K562 (cell line): ENCODE data around the gene METAP1. TPM values are rescaled to one million over a fixed set of nuclear protein-coding genes. Genes with fewer than 3 reads are reported as not detected.

ENCODE experiments used
- ATAC-seq: fragments of 200-7000 bp; cut with Tn5 transposase; 3 replicates; pipeline ENCODE4 v1.9.1; 2020; ENCODE audit warnings: moderate library complexity
- BruUV-seq: library from RNA; stranded (reverse); fragments of 400-500 nt; replicated peaks from 2 replicates; lab custom pipeline; 2021; lab: Mats Ljungman, UMichigan
- CTCF ChIA-PET: fragments of 300-600 bp; formaldehyde crosslinking; extraction: SDS; loops from one replicate; lab custom pipeline; 2021; ENCODE audit warnings: low intra/inter-chr PET ratio; lab: Yijun Ruan, JAX
- POLR2A ChIA-PET: fragments of 300-600, 350-650 bp; sonication (Branson Sonifier 250); formaldehyde crosslinking; extraction: SDS; loops from one replicate; lab custom pipeline; 2021; ENCODE audit warnings: antibody characterized with exemption, inconsistent platforms; lab: Yijun Ruan, JAX
- DNase-seq, 4 experiments: peaks; one replicate each; pipeline versions ENCODE4 v3.0.0 to v3.0.0-alpha.2; 2011 to 2018; ENCODE audit warnings: low spot score in 3 of 4, mixed read lengths in 3 of 4; ENCODE audit errors: extremely low read depth in 1 of 4
- FAIRE-seq: peaks from 2 replicates; lab custom pipeline; 2011; peaks lifted over from hg19 to GRCh38; lab: Jason Lieb, UNC
- H2AFZ ChIP-seq: 2 replicates; pipeline ENCODE4 v1.6.0; 2011; ENCODE audit warnings: low read depth, low read length, control low read depth, inconsistent platforms
- H3K27ac ChIP-seq: fragments of 200-600 bp; 3 replicates; pipeline ENCODE4 v1.8.0; 2011; ENCODE audit warnings: low read depth, mild to moderate bottlenecking, control low read depth, inconsistent platforms, low read length, moderate library complexity, mixed read lengths; ENCODE audit errors: extremely low read depth
- H3K27me3 ChIP-seq, 2 experiments: fragments of 300-600 bp in 1 of 2; 2 replicates in 1 of 2; 3 replicates in 1 of 2; pipeline versions ENCODE4 v1.6.0 to v1.8.0; 2011; ENCODE audit warnings: inconsistent platforms in 2 of 2, low read length in 2 of 2, mild to moderate bottlenecking in 1 of 2, mixed read lengths in 1 of 2, moderate library complexity in 1 of 2; ENCODE audit not compliant: control insufficient read depth in 2 of 2, insufficient read depth in 2 of 2
- H3K36me3 ChIP-seq: fragments of 300-600 bp; 3 replicates; pipeline ENCODE4 v1.8.0; 2011; ENCODE audit warnings: mild to moderate bottlenecking, low read length, inconsistent platforms; ENCODE audit not compliant: control insufficient read depth, insufficient read depth
- H3K4me1 ChIP-seq, 2 experiments: fragments of 200-600 bp in 1 of 2; replicated peaks in 1 of 2; 2 replicates in 1 of 2; 3 replicates in 1 of 2; pipeline versions ENCODE4 v1.5.1 to v1.8.0; 2011; ENCODE audit warnings: inconsistent platforms in 2 of 2, low read length in 2 of 2, mild to moderate bottlenecking in 1 of 2, mixed read lengths in 1 of 2, moderate library complexity in 1 of 2; ENCODE audit not compliant: control insufficient read depth in 2 of 2, insufficient read depth in 2 of 2
- H3K4me2 ChIP-seq: 2 replicates; pipeline ENCODE4 v1.6.1; 2011; ENCODE audit warnings: low read length, control low read depth, inconsistent platforms, mixed read lengths; ENCODE audit not compliant: insufficient read depth
- H3K4me3 ChIP-seq: fragments of 200-600 bp; sonication (generic), shearing (Covaris generic); 2 replicates; pipeline ENCODE4 v1.5.1; 2016; ENCODE audit warnings: control low read depth, inconsistent platforms
- H3K79me2 ChIP-seq: fragments of 200-600 bp; 3 replicates; pipeline ENCODE4 v1.8.0; 2011; ENCODE audit warnings: low read length, inconsistent platforms; ENCODE audit not compliant: control insufficient read depth, insufficient read depth
- H3K9ac ChIP-seq, 2 experiments: 2 replicates each; pipeline versions ENCODE4 v1.6.0 to v1.6.1; 2011; ENCODE audit warnings: low read depth in 2 of 2, low read length in 2 of 2, control low read depth in 1 of 2, inconsistent platforms in 1 of 2, mild to moderate bottlenecking in 1 of 2, mixed read lengths in 1 of 2; ENCODE audit not compliant: insufficient read depth in 1 of 2
- H3K9me1 ChIP-seq: one replicate; pipeline ENCODE4 v1.6.0; 2011; ENCODE audit warnings: inconsistent platforms, mild to moderate bottlenecking, low read length, moderate library complexity; ENCODE audit not compliant: control insufficient read depth, insufficient read depth
- H3K9me3 ChIP-seq: replicated peaks from 2 replicates; pipeline ENCODE4 v1.5.1; 2011; ENCODE audit warnings: low read depth, low read length, inconsistent platforms; ENCODE audit not compliant: control insufficient read depth, insufficient read depth
- H4K20me1 ChIP-seq: replicated peaks from 2 replicates; pipeline ENCODE4 v1.6.1; 2011; ENCODE audit warnings: low read length, inconsistent platforms, mixed read lengths; ENCODE audit not compliant: control insufficient read depth, insufficient read depth
- COPS2 ChIP-seq: fragments of 450-650 bp; conservative IDR thresholded peaks from 2 replicates; pipeline ENCODE4 v1.6.1; 2016; ENCODE audit warnings: mild to moderate bottlenecking, moderate library complexity
- HDGF ChIP-seq: fragments of 450-650 bp; IDR thresholded peaks from 2 replicates; pipeline ENCODE4 v1.6.1; 2016
- MAFK ChIP-seq: IDR thresholded peaks from 2 replicates; pipeline ENCODE4 v1.6.1; 2011; ENCODE audit warnings: low read length, improper control_type of control experiment
- MCM2 ChIP-seq: fragments of 450-650 bp; IDR thresholded peaks from 2 replicates; pipeline ENCODE4 v1.6.1; 2017; ENCODE audit warnings: low read depth, mild to moderate bottlenecking
- MEIS2 ChIP-seq: fragments of 450-650 bp; IDR thresholded peaks from 2 replicates; pipeline ENCODE4 v1.6.1; 2014; ENCODE audit warnings: mild to moderate bottlenecking; ENCODE audit not compliant: partially characterized antibody
- NFATC3 ChIP-seq: fragments of 450-650 bp; IDR thresholded peaks from 2 replicates; pipeline ENCODE4 v1.6.1; 2017; ENCODE audit warnings: mild to moderate bottlenecking
- RBM14 ChIP-seq: fragments of 200-400 bp; formaldehyde crosslinking; IDR thresholded peaks from 2 replicates; pipeline ENCODE4 v1.6.1; 2018; ENCODE audit warnings: low read depth, mild to moderate bottlenecking, low read length, moderate library complexity, borderline replicate concordance; ENCODE audit not compliant: insufficient read depth
- SP2 ChIP-seq: IDR thresholded peaks from 2 replicates; pipeline ENCODE4 v1.6.1; 2011; ENCODE audit warnings: mild to moderate bottlenecking, low read depth, low read length, moderate library complexity; ENCODE audit not compliant: poor library complexity, severe bottlenecking; ENCODE audit errors: extremely low read depth
- TRIM24 ChIP-seq, 2 experiments: fragments of 450-650 bp; IDR thresholded peaks; 2 replicates each; pipeline ENCODE4 v1.6.1; 2016
- TRIM28 ChIP-seq: fragments of 450-650 bp; IDR thresholded peaks from 2 replicates; pipeline ENCODE4 v1.6.1; 2017
- ZNF347 ChIP-seq: fragments of 450-650 bp; formaldehyde crosslinking; IDR thresholded peaks from 2 replicates; pipeline ENCODE4 v1.4.0; 2020; ENCODE audit warnings: low read depth, mild to moderate bottlenecking, moderate library complexity
- ZNF561 ChIP-seq: fragments of 450-650 bp; formaldehyde crosslinking; conservative IDR thresholded peaks from 2 replicates; pipeline ENCODE4 v1.4.0; 2020; ENCODE audit warnings: mild to moderate bottlenecking, moderate library complexity
- ZNF77 ChIP-seq: fragments of 250-450 bp; sonication (Bioruptor Pico); IDR thresholded peaks from 2 replicates; pipeline ENCODE4 v1.5.0; 2020
- WGBS: fragments of 100-300 bp; shearing (Covaris generic); methylation state at CpG from one replicate; pipeline ENCODE4 v1.1.6; 2016; ENCODE audit warnings: low coverage, mixed read lengths; ENCODE audit not compliant: insufficient coverage; ENCODE audit errors: missing lambda C conversion rate; 5-methylcytosine and 5-hydroxymethylcytosine counted together
- in situ Hi-C: fragments of 300-500 bp; cut with MboI; formaldehyde crosslinking; loops from 4 replicates; pipeline ENCODE4 v1.15.0; 2018; ENCODE audit warnings: inconsistent platforms, mixed read lengths
- intact Hi-C: fragments of 100-400 bp; cut with micrococcal nuclease; formaldehyde crosslinking; loops from 2 replicates; pipeline ENCODE4 v1.14.2; 2022
- polyA plus RNA-seq, 8 experiments: library from polyadenylated mRNA; depleted of rRNA in 4 of 8; stranded (reverse) in 5 of 8; unstranded in 3 of 8; fragments of >200 nt; fragmentation: Nextera tagmentation in 2 of 8; fragmentation: Illumina TruSeq in 1 of 8; extraction: Ambion mirVana in 2 of 8; extraction: Trizol in 1 of 8; gene quantifications; 2 replicates each; pipeline versions ENCODE4 v1.2.1 to v1.2.3, GENCODE V29; 2011 to 2014; ENCODE audit warnings: inconsistent platforms in 1 of 8, missing spikeins in 1 of 8
- total RNA-seq, 7 experiments: library from RNA; depleted of rRNA in 6 of 7; stranded (reverse); fragments of >200 nt in 6 of 7; fragmentation: Illumina TruSeq in 2 of 7; extraction: Trizol in 2 of 7; gene quantifications; 2 replicates each; pipeline versions ENCODE4 v1.2.1 to v1.2.3, GENCODE V29; 2011 to 2021; ENCODE audit warnings: low replicate concordance in 1 of 7
- TF ChIP-seq, protein P1 (sequence below), 2 experiments: fragments of 450-650 bp in 1 of 2; sonication (generic) in 1 of 2; formaldehyde crosslinking in 1 of 2; IDR thresholded peaks; 2 replicates each; pipeline versions ENCODE4 v1.7.1 to v1.9.0; 2016 to 2022; ENCODE audit warnings: inconsistent platforms in 1 of 2, mild to moderate bottlenecking in 1 of 2, missing genetic modification reagents in 1 of 2
- TF ChIP-seq, protein P2 (sequence below): sonication (generic); formaldehyde crosslinking; IDR thresholded peaks from 2 replicates; pipeline ENCODE4 v1.8.0; 2022; ENCODE audit warnings: missing genetic modification reagents, mild to moderate bottlenecking, moderate library complexity, borderline replicate concordance

METAP1 gene
- total and polyA plus RNA-seq, 9 of the 15 experiments (the other 6 are each of a cell fraction or from before 2014, with no cell fraction given) = 31.4 to 77.6 (median 59.5) TPM

DNA sequence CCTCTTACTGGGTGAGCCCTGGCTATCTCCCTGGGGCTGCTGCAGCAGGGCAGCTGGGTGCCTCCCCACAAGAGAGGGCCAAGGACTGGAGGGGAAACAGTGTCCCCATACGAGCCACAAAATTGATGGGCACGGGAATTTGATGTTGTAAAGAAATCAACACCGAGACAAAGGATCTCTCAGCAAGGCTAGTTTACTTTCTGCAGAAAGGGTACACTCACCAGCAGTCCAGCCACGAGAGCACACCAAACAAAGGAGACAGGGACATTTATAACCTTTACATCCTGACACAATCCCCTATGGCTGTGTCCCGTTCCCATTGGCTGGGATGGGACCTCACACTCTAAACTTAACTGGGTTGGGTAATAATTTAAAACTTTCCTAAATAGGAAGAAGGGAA lies 25.9 kb downstream of the METAP1 start:
- intact Hi-C loops = no loop called here
- whole genome bisulfite sequencing = 94% methylated on average over 5 of the region's 5 CpGs
- peaks cover 98% of the 10 kb centered on the region for H3K79me2 ChIP-seq
- POLR2A ChIA-PET = no interaction called here
- FAIRE-seq = no peak
- in situ Hi-C loops = no loop called here
- no peak overlapping the region for H2AFZ ChIP-seq
- CTCF ChIA-PET = interaction anchor here (0.6 kb wide), 1 partner anchor 81 kb away, joined by 3 read pairs; no protein-coding TSS in a partner anchor
- H3K4me2 ChIP-seq = no peak overlapping the region
- no TSS peak for BruUV-seq
- DNase-seq = no peak
- H3K36me3 ChIP-seq = peaks cover 32% of the 10 kb centered on the region
- no peak overlapping the region for H3K4me3 ChIP-seq
- peaks cover 14% of the 10 kb centered on the region; the same call in 1 of the 2 replicates for H4K20me1 ChIP-seq
- no peaks in the 10 kb centered on the region for H3K27me3 ChIP-seq
- H3K27ac ChIP-seq = no peak overlapping the region
- H3K9me1 ChIP-seq = no peaks in the 10 kb centered on the region
- no peak overlapping the region for H3K9ac ChIP-seq
- H3K9me3 ChIP-seq = peaks cover 23% of the 10 kb centered on the region
- ATAC-seq = no peak
- H3K4me1 ChIP-seq = peaks cover 3 to 31% of the 10 kb centered on the region in 2 experiments; a peak in 4 of 5 replicates
- no peak for TF ChIP-seq ZNF347
- TF ChIP-seq MEIS2 = no peak
- TF ChIP-seq HDGF = no peak
- TF ChIP-seq RBM14 = no peak
- TF ChIP-seq SP2 = no peak
- peak in 1 of 2 experiments; percentile 26; a peak in 1 of 4 replicates for TF ChIP-seq TRIM24 (IDR thresholded peaks at IDR 0.05)
- no peak for TF ChIP-seq MCM2
- TF ChIP-seq ZNF77 (CRISPR knock-in tag) = no peak
- TF ChIP-seq, protein P1, sequence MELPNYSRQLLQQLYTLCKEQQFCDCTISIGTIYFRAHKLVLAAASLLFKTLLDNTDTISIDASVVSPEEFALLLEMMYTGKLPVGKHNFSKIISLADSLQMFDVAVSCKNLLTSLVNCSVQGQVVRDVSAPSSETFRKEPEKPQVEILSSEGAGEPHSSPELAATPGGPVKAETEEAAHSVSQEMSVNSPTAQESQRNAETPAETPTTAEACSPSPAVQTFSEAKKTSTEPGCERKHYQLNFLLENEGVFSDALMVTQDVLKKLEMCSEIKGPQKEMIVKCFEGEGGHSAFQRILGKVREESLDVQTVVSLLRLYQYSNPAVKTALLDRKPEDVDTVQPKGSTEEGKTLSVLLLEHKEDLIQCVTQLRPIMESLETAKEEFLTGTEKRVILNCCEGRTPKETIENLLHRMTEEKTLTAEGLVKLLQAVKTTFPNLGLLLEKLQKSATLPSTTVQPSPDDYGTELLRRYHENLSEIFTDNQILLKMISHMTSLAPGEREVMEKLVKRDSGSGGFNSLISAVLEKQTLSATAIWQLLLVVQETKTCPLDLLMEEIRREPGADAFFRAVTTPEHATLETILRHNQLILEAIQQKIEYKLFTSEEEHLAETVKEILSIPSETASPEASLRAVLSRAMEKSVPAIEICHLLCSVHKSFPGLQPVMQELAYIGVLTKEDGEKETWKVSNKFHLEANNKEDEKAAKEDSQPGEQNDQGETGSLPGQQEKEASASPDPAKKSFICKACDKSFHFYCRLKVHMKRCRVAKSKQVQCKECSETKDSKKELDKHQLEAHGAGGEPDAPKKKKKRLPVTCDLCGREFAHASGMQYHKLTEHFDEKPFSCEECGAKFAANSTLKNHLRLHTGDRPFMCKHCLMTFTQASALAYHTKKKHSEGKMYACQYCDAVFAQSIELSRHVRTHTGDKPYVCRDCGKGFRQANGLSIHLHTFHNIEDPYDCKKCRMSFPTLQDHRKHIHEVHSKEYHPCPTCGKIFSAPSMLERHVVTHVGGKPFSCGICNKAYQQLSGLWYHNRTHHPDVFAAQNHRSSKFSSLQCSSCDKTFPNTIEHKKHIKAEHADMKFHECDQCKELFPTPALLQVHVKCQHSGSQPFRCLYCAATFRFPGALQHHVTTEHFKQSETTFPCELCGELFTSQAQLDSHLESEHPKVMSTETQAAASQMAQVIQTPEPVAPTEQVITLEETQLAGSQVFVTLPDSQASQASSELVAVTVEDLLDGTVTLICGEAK (IDR thresholded peaks at IDR 0.05) = no peak
- TF ChIP-seq, protein P1 (CRISPR knock-in tag; IDR thresholded peaks at IDR 0.05) = no peak
- TF ChIP-seq, protein P2, sequence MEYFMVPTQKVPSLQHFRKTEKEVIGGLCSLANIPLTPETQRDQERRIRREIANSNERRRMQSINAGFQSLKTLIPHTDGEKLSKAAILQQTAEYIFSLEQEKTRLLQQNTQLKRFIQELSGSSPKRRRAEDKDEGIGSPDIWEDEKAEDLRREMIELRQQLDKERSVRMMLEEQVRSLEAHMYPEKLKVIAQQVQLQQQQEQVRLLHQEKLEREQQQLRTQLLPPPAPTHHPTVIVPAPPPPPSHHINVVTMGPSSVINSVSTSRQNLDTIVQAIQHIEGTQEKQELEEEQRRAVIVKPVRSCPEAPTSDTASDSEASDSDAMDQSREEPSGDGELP (CRISPR knock-in tag) = no peak
- peak; percentile 94 for TF ChIP-seq TRIM28
- peak; percentile 80; the same call in 1 of the 2 replicates for TF ChIP-seq ZNF561 (CRISPR knock-in tag)
- TF ChIP-seq MAFK = no peak
- TF ChIP-seq COPS2 = no peak
- no peak for TF ChIP-seq NFATC3
